K562 (cell line): ENCODE measurements around the gene URM1. TPM values are rescaled to one million over a fixed set of nuclear protein-coding genes. Genes with fewer than 3 reads are reported as not detected.
A peak's percentile ranks its signal among the peaks of the same experiment; 100 is the strongest.

Source experiments
- ATAC-seq: fragments of 200-7000 bp; cut with Tn5 transposase; 3 replicates; pipeline ENCODE4 v1.9.1; 2020; ENCODE audit warnings: moderate library complexity
- BruUV-seq: library from RNA; stranded (reverse); fragments of 400-500 nt; replicated peaks from 2 replicates; lab custom pipeline; 2021; lab: Mats Ljungman, UMichigan
- CTCF ChIA-PET: fragments of 300-600 bp; formaldehyde crosslinking; extraction: SDS; loops from one replicate; lab custom pipeline; 2021; ENCODE audit warnings: low intra/inter-chr PET ratio; lab: Yijun Ruan, JAX
- POLR2A ChIA-PET: fragments of 300-600, 350-650 bp; sonication (Branson Sonifier 250); formaldehyde crosslinking; extraction: SDS; loops from one replicate; lab custom pipeline; 2021; ENCODE audit warnings: antibody characterized with exemption, inconsistent platforms; lab: Yijun Ruan, JAX
- DNase-seq, 4 experiments: peaks; one replicate each; pipeline versions ENCODE4 v3.0.0 to v3.0.0-alpha.2; 2011 to 2018; ENCODE audit warnings: low spot score in 3 of 4, mixed read lengths in 3 of 4; ENCODE audit errors: extremely low read depth in 1 of 4
- FAIRE-seq: peaks from 2 replicates; lab custom pipeline; 2011; peaks lifted over from hg19 to GRCh38; lab: Jason Lieb, UNC
- H2AFZ ChIP-seq: 2 replicates; pipeline ENCODE4 v1.6.0; 2011; ENCODE audit warnings: low read depth, low read length, control low read depth, inconsistent platforms
- H3K27ac ChIP-seq: fragments of 200-600 bp; 3 replicates; pipeline ENCODE4 v1.8.0; 2011; ENCODE audit warnings: low read depth, mild to moderate bottlenecking, control low read depth, inconsistent platforms, low read length, moderate library complexity, mixed read lengths; ENCODE audit errors: extremely low read depth
- H3K27me3 ChIP-seq, 2 experiments: fragments of 300-600 bp in 1 of 2; 2 replicates in 1 of 2; 3 replicates in 1 of 2; pipeline versions ENCODE4 v1.6.0 to v1.8.0; 2011; ENCODE audit warnings: inconsistent platforms in 2 of 2, low read length in 2 of 2, mild to moderate bottlenecking in 1 of 2, mixed read lengths in 1 of 2, moderate library complexity in 1 of 2; ENCODE audit not compliant: control insufficient read depth in 2 of 2, insufficient read depth in 2 of 2
- H3K36me3 ChIP-seq: fragments of 300-600 bp; 3 replicates; pipeline ENCODE4 v1.8.0; 2011; ENCODE audit warnings: mild to moderate bottlenecking, low read length, inconsistent platforms; ENCODE audit not compliant: control insufficient read depth, insufficient read depth
- H3K4me1 ChIP-seq, 2 experiments: fragments of 200-600 bp in 1 of 2; replicated peaks in 1 of 2; 2 replicates in 1 of 2; 3 replicates in 1 of 2; pipeline versions ENCODE4 v1.5.1 to v1.8.0; 2011; ENCODE audit warnings: inconsistent platforms in 2 of 2, low read length in 2 of 2, mild to moderate bottlenecking in 1 of 2, mixed read lengths in 1 of 2, moderate library complexity in 1 of 2; ENCODE audit not compliant: control insufficient read depth in 2 of 2, insufficient read depth in 2 of 2
- H3K4me2 ChIP-seq: 2 replicates; pipeline ENCODE4 v1.6.1; 2011; ENCODE audit warnings: low read length, control low read depth, inconsistent platforms, mixed read lengths; ENCODE audit not compliant: insufficient read depth
- H3K4me3 ChIP-seq: fragments of 200-600 bp; sonication (generic), shearing (Covaris generic); 2 replicates; pipeline ENCODE4 v1.5.1; 2016; ENCODE audit warnings: control low read depth, inconsistent platforms
- H3K79me2 ChIP-seq: fragments of 200-600 bp; 3 replicates; pipeline ENCODE4 v1.8.0; 2011; ENCODE audit warnings: low read length, inconsistent platforms; ENCODE audit not compliant: control insufficient read depth, insufficient read depth
- H3K9ac ChIP-seq, 2 experiments: 2 replicates each; pipeline versions ENCODE4 v1.6.0 to v1.6.1; 2011; ENCODE audit warnings: low read depth in 2 of 2, low read length in 2 of 2, control low read depth in 1 of 2, inconsistent platforms in 1 of 2, mild to moderate bottlenecking in 1 of 2, mixed read lengths in 1 of 2; ENCODE audit not compliant: insufficient read depth in 1 of 2
- H3K9me1 ChIP-seq: one replicate; pipeline ENCODE4 v1.6.0; 2011; ENCODE audit warnings: inconsistent platforms, mild to moderate bottlenecking, low read length, moderate library complexity; ENCODE audit not compliant: control insufficient read depth, insufficient read depth
- H3K9me3 ChIP-seq: replicated peaks from 2 replicates; pipeline ENCODE4 v1.5.1; 2011; ENCODE audit warnings: low read depth, low read length, inconsistent platforms; ENCODE audit not compliant: control insufficient read depth, insufficient read depth
- H4K20me1 ChIP-seq: replicated peaks from 2 replicates; pipeline ENCODE4 v1.6.1; 2011; ENCODE audit warnings: low read length, inconsistent platforms, mixed read lengths; ENCODE audit not compliant: control insufficient read depth, insufficient read depth
- ADNP ChIP-seq: fragments of 200-800 bp; sonication (Bioruptor generic); IDR thresholded peaks from 2 replicates; pipeline ENCODE4 v1.6.1; 2016; ENCODE audit warnings: missing genetic modification characterization, missing compliant biosample characterization
- HNRNPH1 ChIP-seq: fragments of 200-400 bp; formaldehyde crosslinking; optimal IDR thresholded peaks from 2 replicates; pipeline ENCODE3; 2017; ENCODE audit warnings: low read depth, mild to moderate bottlenecking, low read length, moderate library complexity
- MEF2D ChIP-seq: conservative IDR thresholded peaks from 2 replicates; pipeline ENCODE4 v1.6.1; 2016; ENCODE audit warnings: low read depth, missing genetic modification characterization, missing compliant biosample characterization
- MYNN ChIP-seq, 2 experiments: sonication (generic); formaldehyde crosslinking in 1 of 2; IDR thresholded peaks; 2 replicates each; pipeline versions ENCODE4 v1.5.0 to v1.6.1; 2016 to 2020; ENCODE audit warnings: antibody characterized with exemption in 1 of 2, missing genetic modification reagents in 1 of 2
- NBN ChIP-seq: fragments of 450-650 bp; IDR thresholded peaks from 2 replicates; pipeline ENCODE4 v1.6.1; 2016; ENCODE audit warnings: low read depth, mild to moderate bottlenecking
- NCOA2 ChIP-seq, 2 experiments: fragments of 450-650 bp; IDR thresholded peaks; 2 replicates each; pipeline ENCODE4 v1.6.1; 2018; ENCODE audit warnings: mild to moderate bottlenecking in 2 of 2, moderate library complexity in 1 of 2; ENCODE audit not compliant: partially characterized antibody in 2 of 2
- RBM39 ChIP-seq: fragments of 200-400 bp; formaldehyde crosslinking; optimal IDR thresholded peaks from 2 replicates; pipeline ENCODE3; 2018; ENCODE audit warnings: low read depth, low read length
- ZNF318 ChIP-seq, 2 experiments: fragments of 450-650 bp; IDR thresholded peaks; 2 replicates each; pipeline ENCODE4 v1.6.1; 2016; ENCODE audit warnings: mild to moderate bottlenecking in 2 of 2, borderline replicate concordance in 1 of 2, low read depth in 1 of 2, moderate library complexity in 1 of 2
- WGBS: fragments of 100-300 bp; shearing (Covaris generic); methylation state at CpG from one replicate; pipeline ENCODE4 v1.1.6; 2016; ENCODE audit warnings: low coverage, mixed read lengths; ENCODE audit not compliant: insufficient coverage; ENCODE audit errors: missing lambda C conversion rate; 5-methylcytosine and 5-hydroxymethylcytosine counted together
- in situ Hi-C: fragments of 300-500 bp; cut with MboI; formaldehyde crosslinking; loops from 4 replicates; pipeline ENCODE4 v1.15.0; 2018; ENCODE audit warnings: inconsistent platforms, mixed read lengths
- intact Hi-C: fragments of 100-400 bp; cut with micrococcal nuclease; formaldehyde crosslinking; loops from 2 replicates; pipeline ENCODE4 v1.14.2; 2022
- polyA plus RNA-seq, 8 experiments: library from polyadenylated mRNA; depleted of rRNA in 4 of 8; stranded (reverse) in 5 of 8; unstranded in 3 of 8; fragments of >200 nt; fragmentation: Nextera tagmentation in 2 of 8; fragmentation: Illumina TruSeq in 1 of 8; extraction: Ambion mirVana in 2 of 8; extraction: Trizol in 1 of 8; gene quantifications; 2 replicates each; pipeline versions ENCODE4 v1.2.1 to v1.2.3, GENCODE V29; 2011 to 2014; ENCODE audit warnings: inconsistent platforms in 1 of 8, missing spikeins in 1 of 8
- total RNA-seq, 7 experiments: library from RNA; depleted of rRNA in 6 of 7; stranded (reverse); fragments of >200 nt in 6 of 7; fragmentation: Illumina TruSeq in 2 of 7; extraction: Trizol in 2 of 7; gene quantifications; 2 replicates each; pipeline versions ENCODE4 v1.2.1 to v1.2.3, GENCODE V29; 2011 to 2021; ENCODE audit warnings: low replicate concordance in 1 of 7
- TF ChIP-seq, protein P1 (sequence below): fragments of 200-800 bp; sonication (Bioruptor generic); IDR thresholded peaks from 2 replicates; pipeline ENCODE4 v1.6.1; 2017; ENCODE audit warnings: missing genetic modification characterization, missing compliant biosample characterization
- TF ChIP-seq, protein P2 (sequence below): sonication (generic); formaldehyde crosslinking; IDR thresholded peaks from 2 replicates; pipeline ENCODE4 v1.8.0; 2022; ENCODE audit warnings: missing genetic modification reagents, mild to moderate bottlenecking, borderline replicate concordance

Gene URM1
- total and polyA plus RNA-seq, 9 of the 15 experiments (the other 6 are each of a cell fraction or from before 2014, with no cell fraction given), result 10.1 to 88.9 (median 53.3) TPM

DNA sequence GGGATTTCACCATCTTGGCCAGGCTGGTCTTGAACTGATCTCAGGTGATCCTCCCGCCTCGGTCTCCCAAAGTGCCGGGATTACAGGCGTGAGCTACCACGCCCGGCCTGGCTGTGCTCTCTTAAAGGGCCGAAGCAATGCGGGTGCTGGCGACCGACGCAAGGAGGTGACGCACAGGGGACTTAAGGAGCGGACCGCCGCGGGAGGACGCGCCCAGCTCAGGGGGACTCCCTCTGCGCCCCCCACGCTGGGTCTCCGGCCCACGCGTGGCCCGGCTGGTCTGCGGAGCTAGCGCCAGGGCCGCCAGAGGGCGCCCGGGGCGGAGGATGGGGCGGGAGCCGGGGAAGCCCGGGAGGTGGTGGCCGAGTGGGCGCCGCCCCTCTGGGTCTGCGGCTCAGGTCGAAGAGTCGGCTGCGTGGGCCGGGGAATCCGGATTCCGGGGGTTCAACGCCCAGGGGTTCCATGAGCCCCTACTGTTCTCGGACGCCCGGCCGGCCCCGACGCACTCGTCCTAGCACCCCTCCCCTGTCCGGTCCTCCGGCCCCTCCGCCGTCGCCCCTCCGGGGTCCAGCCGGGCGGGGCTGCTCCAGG, 49.0 kb downstream of the URM1 start:
- Histone ChIP-seq H3K27me3 (no peaks in the 10 kb centered on the region), H3K27ac (peak overlapping the region; percentile 61; the same call in 2 of the 3 replicates), H3K9me3 (no peaks in the 10 kb centered on the region), H3K4me3 (peak overlapping the region; percentile 94), H3K79me2 (peaks cover 8% of the 10 kb centered on the region; the same call in 1 of the 3 replicates), H3K4me2 (peak overlapping the region; percentile 81), H3K9me1 (no peaks in the 10 kb centered on the region), H3K9ac (peak overlapping the region; percentile 59 to 98), H3K4me1 (peaks cover 23 to 56% of the 10 kb centered on the region in 2 experiments; a peak in 4 of 5 replicates), H4K20me1 (no peaks in the 10 kb centered on the region), H3K36me3 (peaks cover 6% of the 10 kb centered on the region; the same call in 1 of the 3 replicates), H2AFZ (peak overlapping the region; percentile 99)
- FAIRE-seq, result no peak
- ChIA-PET CTCF (no interaction called here), POLR2A (interaction anchor here (0.5 to 2.0 kb wide), 7 partner anchors 8 to 1043 kb away, joined by 3 to 12 read pairs (median 3); no protein-coding TSS in a partner anchor)
- in situ Hi-C loops (loop anchor here (10.0 kb wide), 1 partner anchor 295 kb away; no protein-coding TSS in a partner anchor), intact Hi-C loops (no loop called here)
- 1% methylated on average over 33 of the region's 59 CpGs for WGBS
- peak; percentile 88 to 94 (median 90) for DNase-seq
- ATAC-seq, result peak; percentile 93
- BruUV-seq, result no TSS peak
- TF ChIP-seq, protein P1, sequence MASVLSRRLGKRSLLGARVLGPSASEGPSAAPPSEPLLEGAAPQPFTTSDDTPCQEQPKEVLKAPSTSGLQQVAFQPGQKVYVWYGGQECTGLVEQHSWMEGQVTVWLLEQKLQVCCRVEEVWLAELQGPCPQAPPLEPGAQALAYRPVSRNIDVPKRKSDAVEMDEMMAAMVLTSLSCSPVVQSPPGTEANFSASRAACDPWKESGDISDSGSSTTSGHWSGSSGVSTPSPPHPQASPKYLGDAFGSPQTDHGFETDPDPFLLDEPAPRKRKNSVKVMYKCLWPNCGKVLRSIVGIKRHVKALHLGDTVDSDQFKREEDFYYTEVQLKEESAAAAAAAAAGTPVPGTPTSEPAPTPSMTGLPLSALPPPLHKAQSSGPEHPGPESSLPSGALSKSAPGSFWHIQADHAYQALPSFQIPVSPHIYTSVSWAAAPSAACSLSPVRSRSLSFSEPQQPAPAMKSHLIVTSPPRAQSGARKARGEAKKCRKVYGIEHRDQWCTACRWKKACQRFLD (CRISPR knock-in tag), result 0 out of 2 replicates have a peak, but pooled peaks have one; percentile 7
- TF ChIP-seq ZNF318 (IDR thresholded peaks at IDR 0.05; ENCODE audit: borderline replicate concordance in 1 of 2, low read depth in 1 of 2), result no peak
- TF ChIP-seq NBN, result 0 out of 2 replicates have a peak, but pooled peaks have one; percentile 56
- no peak for TF ChIP-seq ADNP (tag)
- TF ChIP-seq MYNN (IDR thresholded peaks at IDR 0.05), result no peak
- no peak for TF ChIP-seq MYNN (CRISPR knock-in tag; IDR thresholded peaks at IDR 0.05)
- no peak for TF ChIP-seq MEF2D (tag)
- TF ChIP-seq HNRNPH1, result no peak
- no peak for TF ChIP-seq RBM39
- TF ChIP-seq, protein P2, sequence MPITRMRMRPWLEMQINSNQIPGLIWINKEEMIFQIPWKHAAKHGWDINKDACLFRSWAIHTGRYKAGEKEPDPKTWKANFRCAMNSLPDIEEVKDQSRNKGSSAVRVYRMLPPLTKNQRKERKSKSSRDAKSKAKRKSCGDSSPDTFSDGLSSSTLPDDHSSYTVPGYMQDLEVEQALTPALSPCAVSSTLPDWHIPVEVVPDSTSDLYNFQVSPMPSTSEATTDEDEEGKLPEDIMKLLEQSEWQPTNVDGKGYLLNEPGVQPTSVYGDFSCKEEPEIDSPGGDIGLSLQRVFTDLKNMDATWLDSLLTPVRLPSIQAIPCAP (CRISPR knock-in tag), result no peak
- no peak for TF ChIP-seq NCOA2 (IDR thresholded peaks at IDR 0.05; ENCODE audit: partially characterized antibody in 2 of 2)
